Measurements from ENCODE around the gene TRMT112.

- TF ChIP-seq POLR2A (IDR thresholded peaks at IDR 0.05; ENCODE audit: low read length), result no peak
- TF ChIP-seq GATA1 (IDR thresholded peaks at IDR 0.05; ENCODE audit: low read depth, low read length), result no peak
Measured at GRCh38 chr11:64267207-64267945, 50.0 kb downstream of the TRMT112 start.
